ENCODE data around the gene HCST.

The HCST gene

GRCh38 chr19:35901854-35902661 is at the start of gene HCST:
Gene HCST (plus strand): TSS chr19:35902529. CDS start chr19:35902594, 65 bp downstream.
- H3K4me3 ChIP-seq (ENCODE audit: low read depth, low read length), result peak within 1 kb of the TSS; percentile 35

- H3K4me3 ChIP-seq (ENCODE audit: low read depth, low read length), result no peak overlapping the region
These were observed 49.1 kb upstream of the HCST start for GRCh38 chr19:35853038-35853756.

GRCh38 chr19:35856546-35857149 is 45.7 kb upstream of the HCST start, which contains the start of gene KIRREL2:
Gene KIRREL2 (plus strand): TSS chr19:35856911. CDS start chr19:35857120, 209 bp downstream.
- H3K4me3 ChIP-seq (ENCODE audit: low read depth, low read length), result peak within 1 kb of the TSS; percentile 54

DNA sequence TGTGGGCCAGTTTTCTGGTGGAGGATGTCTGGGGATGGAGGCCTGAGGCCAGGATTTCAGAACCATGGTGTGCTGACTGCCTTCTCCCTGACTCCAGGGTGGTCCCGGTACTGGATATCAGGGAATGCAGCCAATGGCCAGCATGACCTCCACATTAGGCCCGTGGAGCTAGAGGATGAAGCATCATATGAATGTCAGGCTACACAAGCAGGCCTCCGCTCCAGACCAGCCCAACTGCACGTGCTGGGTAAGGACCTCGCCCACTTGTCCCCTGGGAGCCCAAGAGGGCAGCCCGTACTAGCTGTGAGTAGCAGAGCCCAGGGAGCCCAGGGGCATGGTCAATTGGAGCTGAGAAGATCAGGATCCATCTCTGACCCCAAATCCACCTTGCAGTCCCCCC is 44.0 kb upstream of the HCST start:
- H3K4me3 ChIP-seq (ENCODE audit: low read depth, low read length), result no peak overlapping the region

DNA sequence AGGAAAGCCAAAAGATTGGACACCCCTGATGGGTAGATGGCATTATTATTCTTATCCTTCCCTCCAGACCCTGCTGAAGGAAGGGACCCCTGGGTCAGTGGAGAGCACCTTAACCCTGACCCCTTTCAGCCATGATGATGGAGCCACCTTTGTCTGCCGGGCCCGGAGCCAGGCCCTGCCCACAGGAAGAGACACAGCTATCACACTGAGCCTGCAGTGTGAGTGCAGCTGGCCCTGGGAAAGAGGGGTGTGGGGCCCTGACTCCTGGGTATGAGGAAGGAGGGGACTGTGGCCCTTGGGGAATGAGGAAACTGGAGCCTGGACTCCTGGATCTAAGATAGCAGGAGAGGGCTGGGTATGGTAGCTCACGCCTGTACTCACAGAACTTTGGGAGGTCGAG is 42.9 kb upstream of the HCST start:
- no peak overlapping the region for H3K4me3 ChIP-seq (ENCODE audit: low read depth, low read length)

- no peak overlapping the region for H3K4me3 ChIP-seq (ENCODE audit: low read depth, low read length)
These were observed 41.9 kb upstream of the HCST start for GRCh38 chr19:35860436-35860817.

DNA sequence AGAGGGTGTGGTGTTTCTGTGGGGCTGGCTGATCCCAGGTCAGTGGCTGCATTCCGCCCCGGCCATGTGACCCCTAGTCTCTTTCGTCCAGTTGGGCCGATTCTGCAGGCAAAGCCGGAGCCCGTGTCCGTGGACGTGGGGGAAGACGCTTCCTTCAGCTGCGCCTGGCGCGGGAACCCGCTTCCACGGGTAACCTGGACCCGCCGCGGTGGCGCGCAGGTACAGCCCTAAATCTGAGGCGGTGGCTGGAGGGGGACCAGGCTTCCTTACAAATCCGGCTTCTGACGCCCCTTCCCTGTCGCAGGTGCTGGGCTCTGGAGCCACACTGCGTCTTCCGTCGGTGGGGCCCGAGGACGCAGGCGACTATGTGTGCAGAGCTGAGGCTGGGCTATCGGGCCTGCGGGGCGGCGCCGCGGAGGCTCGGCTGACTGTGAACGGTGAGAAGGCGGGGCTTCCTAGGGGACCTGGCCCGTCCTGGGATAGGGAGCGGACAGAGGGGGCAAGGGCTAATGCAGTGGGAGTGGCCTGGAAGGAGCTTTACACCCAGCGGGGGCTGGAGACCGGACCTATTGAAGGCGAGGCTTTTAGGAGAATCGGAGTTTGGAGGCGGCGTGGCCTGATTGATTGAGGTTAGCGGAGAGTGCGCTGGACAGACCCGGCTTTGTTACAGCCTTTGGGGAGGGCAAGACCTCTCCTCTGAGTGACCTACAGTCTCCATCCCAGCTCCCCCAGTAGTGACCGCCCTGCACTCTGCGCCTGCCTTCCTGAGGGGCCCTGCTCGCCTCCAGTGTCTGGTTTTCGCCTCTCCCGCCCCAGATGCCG is 41.3 kb upstream of the HCST start:
- peak overlapping the region; percentile 20 for H3K4me3 ChIP-seq (ENCODE audit: low read depth, low read length)

GRCh38 chr19:35861640-35862160 is 40.6 kb upstream of the HCST start:
- H3K4me3 ChIP-seq (ENCODE audit: low read depth, low read length), result peak overlapping the region; percentile 20

DNA sequence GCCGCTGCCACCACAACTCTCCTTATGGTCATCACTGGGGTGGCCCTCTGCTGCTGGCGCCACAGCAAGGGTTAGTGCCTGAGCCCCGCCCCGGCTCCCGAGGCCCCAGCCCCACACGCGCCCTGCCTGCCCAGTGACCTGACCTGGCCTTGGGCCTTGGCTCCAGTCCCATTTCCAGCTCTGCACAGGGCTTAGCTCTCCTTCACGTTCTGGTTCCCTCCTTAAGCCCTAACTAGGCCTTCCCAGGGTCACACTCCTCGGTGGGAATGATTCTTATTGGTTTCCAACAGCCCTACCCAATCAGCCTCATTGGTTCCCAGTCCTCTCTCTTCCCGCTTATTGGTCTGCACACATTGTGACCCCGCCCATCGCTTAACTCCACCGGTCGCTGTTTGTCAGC is 39.8 kb upstream of the HCST start:
- H3K4me3 ChIP-seq (ENCODE audit: low read depth, low read length), result no peak overlapping the region

- no peak overlapping the region for H3K4me3 ChIP-seq (ENCODE audit: low read depth, low read length)
These were observed 39.3 kb upstream of the HCST start for GRCh38 chr19:35863018-35863417.

- peak within 1 kb of the TSS; percentile 33 for H3K4me3 ChIP-seq (ENCODE audit: low read depth, low read length)
These were observed 34.0 kb upstream of the HCST start, which contains the start of gene APLP1 for GRCh38 chr19:35868172-35868822. Gene APLP1 (plus strand): TSS chr19:35868574. CDS start chr19:35868637, 63 bp downstream.

DNA sequence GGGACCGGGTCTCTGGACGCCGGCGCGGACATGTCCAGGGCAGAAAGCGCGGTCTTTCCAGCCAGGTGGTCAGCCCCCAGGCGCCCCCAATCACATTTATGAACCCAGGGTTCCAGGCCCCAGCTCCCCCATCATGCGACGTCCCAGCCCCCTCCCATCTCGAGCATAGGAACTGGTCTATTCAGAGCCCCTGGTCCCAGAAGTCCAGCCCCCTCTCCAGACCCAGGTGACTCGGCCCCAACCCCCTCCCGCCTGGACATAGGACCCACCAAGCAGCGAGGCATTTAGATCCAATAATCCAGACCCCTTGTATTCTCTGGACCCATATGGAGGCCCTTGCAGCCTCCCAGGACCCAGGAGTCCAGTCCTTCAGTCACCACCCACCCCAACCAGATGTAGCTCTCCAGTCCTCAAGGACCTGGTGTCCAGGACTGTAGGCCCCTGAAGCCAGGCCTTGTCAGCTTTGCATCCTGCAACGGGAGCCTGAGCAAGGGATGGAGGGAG is 33.5 kb upstream of the HCST start:
- H3K4me3 ChIP-seq (ENCODE audit: low read depth, low read length), result peak overlapping the region; percentile 18

DNA sequence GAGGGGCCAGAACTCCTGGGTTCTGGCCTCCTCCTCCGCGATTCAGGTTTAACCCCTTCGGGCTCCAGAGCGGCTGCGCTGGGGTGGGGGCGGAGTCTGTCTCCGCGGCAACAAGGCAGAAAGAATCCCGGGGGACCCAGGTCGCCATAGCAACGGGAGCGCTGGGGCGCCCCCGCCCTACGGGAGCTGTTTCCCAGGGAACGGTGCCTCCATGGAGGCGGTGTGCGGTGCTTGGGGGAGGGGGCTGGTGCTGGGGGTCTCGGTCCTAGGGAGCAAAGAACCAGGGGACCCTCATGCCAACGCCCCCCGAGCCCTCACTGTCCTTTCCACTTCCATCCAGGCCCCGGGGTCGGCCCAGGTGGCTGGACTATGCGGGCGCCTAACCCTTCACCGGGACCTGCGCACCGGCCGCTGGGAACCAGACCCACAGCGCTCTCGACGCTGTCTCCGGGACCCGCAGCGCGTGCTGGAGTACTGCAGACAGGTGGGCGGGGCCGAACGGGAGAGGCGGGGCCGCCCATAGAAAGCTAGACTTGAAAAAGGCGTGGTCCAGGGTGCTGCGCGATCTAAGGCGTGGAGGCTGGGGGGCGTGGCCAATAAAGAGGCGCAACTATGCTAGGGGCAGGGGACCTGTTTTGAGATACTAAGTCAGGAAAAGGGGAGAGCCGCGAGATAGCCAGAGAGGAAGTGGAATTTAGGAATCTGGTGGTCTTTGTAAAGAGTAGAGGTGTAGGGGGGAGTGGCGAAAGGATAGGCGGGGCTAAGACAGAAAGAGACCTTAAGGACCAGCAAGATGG is 32.8 kb upstream of the HCST start:
- H3K4me3 ChIP-seq (ENCODE audit: low read depth, low read length), result peak overlapping the region; percentile 47

DNA sequence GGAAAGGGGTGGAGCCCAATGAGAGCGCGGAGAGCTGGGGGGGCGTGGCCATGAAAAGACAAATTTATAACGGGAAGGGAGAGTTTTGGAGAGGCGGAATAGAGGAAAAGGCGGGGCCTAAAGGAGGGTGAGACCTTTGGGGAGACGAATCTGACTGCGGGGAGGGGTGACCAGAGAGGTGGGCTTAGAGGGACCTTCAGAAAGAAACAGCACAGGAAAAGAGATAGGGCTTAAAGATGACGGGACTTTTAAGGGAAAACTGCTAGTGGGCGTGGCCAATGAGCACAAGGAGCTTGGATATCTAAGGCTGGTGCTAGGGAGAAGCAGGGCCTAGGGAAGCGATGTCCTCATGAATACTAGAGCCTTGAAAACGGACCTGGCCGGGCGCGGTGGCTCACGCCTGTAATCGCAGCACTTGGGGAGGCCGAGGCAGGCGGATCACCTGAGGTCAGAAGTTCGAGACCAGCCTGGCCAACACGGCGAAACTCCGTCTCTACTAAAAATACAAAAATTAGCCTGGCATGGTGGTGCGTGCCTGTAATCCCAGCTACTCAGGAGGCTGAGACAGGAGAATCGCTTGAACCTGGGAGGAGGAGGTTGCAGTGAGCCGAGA is 32.1 kb upstream of the HCST start:
- peak overlapping the region; percentile 47 for H3K4me3 ChIP-seq (ENCODE audit: low read depth, low read length)

DNA sequence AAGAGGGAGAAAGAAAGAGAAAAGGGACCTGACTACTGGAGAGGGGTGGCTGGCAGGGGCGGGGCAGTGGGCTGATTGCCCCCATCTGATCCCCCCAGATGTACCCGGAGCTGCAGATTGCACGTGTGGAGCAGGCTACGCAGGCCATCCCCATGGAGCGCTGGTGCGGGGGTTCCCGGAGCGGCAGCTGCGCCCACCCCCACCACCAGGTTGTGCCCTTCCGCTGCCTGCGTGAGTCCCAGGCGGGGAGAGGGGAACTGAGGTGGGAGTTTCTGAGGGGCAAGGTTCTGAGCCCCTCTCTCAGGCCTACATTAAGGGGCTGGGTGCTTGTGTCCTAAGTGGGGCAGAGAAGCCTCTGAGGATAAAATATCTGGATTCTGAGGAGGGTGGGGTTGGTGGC is 31.5 kb upstream of the HCST start:
- H3K4me3 ChIP-seq (ENCODE audit: low read depth, low read length), result no peak overlapping the region

GRCh38 chr19:35871611-35872010 is 30.7 kb upstream of the HCST start:
- H3K4me3 ChIP-seq (ENCODE audit: low read depth, low read length), result no peak overlapping the region

GRCh38 chr19:35872180-35872579 is 30.1 kb upstream of the HCST start:
- no peak overlapping the region for H3K4me3 ChIP-seq (ENCODE audit: low read depth, low read length)

GRCh38 chr19:35874392-35874930 is 27.9 kb upstream of the HCST start:
- no peak overlapping the region for H3K4me3 ChIP-seq (ENCODE audit: low read depth, low read length)

Measured in iPS-11a (cell line).